ENCODE data around the gene PDGFC.

PDGFC gene

GRCh38 chr4:156992943-156993342 lies 21.3 kb upstream of the PDGFC start:
- no peaks in the 10 kb centered on the region for H3K4me1 ChIP-seq (ENCODE audit: insufficient read depth, low read length)

DNA sequence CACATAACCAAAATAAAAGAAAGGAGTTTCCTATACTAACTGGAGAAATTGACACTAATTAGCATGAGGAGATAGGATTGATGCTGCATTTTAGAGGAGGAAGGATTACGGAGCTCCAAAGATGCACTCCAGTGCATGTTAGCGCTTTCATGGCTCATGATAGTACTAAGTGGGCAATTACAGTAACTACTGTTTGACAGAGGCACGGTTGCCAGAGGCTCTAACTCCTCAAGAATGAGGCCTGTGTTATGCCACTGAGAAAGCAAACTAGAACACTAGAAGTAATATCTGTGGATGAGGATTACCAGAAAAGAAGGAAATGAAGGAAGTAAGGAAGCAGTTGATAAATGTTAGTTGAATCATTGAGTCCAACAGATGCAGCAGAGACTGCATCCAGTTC lies 19.6 kb upstream of the PDGFC start:
- Histone ChIP-seq H3K4me1 (ENCODE audit: insufficient read depth, low read length) (no peaks in the 10 kb centered on the region), H3K9ac (ENCODE audit: low read depth, low read length) (no peak overlapping the region), H3K9me3 (ENCODE audit: control insufficient read depth, insufficient read depth, low read length) (peaks cover 13% of the 10 kb centered on the region; the same call in 1 of the 2 replicates), H3K36me3 (ENCODE audit: insufficient read depth, low read length) (no peaks in the 10 kb centered on the region)

More at GRCh38 chr4:156992943-156993342, 21.3 kb upstream of the PDGFC start:
- H3K9me3 ChIP-seq (ENCODE audit: control insufficient read depth, insufficient read depth, low read length), result peaks cover 20% of the 10 kb centered on the region
- no peaks in the 10 kb centered on the region for H3K36me3 ChIP-seq (ENCODE audit: insufficient read depth, low read length)
- H3K9ac ChIP-seq (ENCODE audit: low read depth, low read length), result no peak overlapping the region

DNA sequence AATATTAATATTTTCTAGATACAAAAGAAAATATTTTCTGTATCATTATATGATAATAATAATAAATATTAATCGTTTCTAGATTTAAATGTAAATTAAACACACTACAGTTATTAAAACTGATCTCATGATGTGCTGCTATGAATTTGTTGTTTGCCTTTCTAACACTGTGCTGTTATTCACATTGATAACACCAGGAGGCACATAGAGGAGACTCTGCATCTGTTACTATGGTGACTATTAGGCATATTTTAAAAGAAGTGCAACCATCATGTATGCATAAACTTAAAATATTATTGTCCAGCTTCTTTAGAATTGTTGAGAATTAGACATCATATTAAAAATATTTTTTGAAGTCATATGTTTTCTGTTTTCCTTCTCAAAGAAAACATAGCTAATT lies 11.8 kb upstream of the PDGFC start:
- H3K36me3 ChIP-seq (ENCODE audit: insufficient read depth, low read length), result no peaks in the 10 kb centered on the region
- 0 out of 2 replicates have a peak, but pooled peaks cover under 1% of the 10 kb centered on the region for H3K9me3 ChIP-seq (ENCODE audit: control insufficient read depth, insufficient read depth, low read length)
- H3K9ac ChIP-seq (ENCODE audit: low read depth, low read length), result no peak overlapping the region

DNA sequence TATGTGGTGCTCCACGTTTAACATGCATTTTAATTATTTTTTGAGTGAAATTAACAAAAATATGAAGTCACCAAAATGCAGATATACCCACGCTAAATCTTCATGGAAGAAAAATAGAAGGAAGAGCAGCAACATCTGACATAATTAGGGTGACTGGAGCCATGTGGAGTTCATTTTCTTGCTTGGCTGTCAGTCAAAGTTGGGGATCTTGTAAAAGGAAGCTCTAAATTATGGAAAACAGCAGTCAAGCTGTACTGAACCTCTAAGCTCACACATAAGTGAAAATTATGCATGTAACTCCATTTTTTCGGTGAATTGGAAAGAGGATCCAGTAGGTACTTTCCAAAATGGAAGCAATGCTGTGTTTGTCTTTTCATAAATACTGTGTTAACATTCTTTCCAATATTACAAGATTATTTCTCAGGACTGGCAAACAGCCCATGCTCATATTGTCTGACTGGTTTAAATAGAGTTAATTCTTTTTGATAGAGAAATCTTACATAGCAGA lies 9.7 kb upstream of the PDGFC start:
- H3K9me3 ChIP-seq (ENCODE audit: control insufficient read depth, insufficient read depth, low read length), result no peaks in the 10 kb centered on the region
- H3K36me3 ChIP-seq (ENCODE audit: insufficient read depth, low read length), result no peaks in the 10 kb centered on the region
- H3K4me1 ChIP-seq (ENCODE audit: insufficient read depth, low read length), result 0 out of 2 replicates have a peak, but pooled peaks cover 8% of the 10 kb centered on the region
- no peak overlapping the region for H3K9ac ChIP-seq (ENCODE audit: low read depth, low read length)

More for the DNA sequence above, 11.8 kb upstream of the PDGFC start:
- no peaks in the 10 kb centered on the region for H3K4me1 ChIP-seq (ENCODE audit: insufficient read depth, low read length)

DNA sequence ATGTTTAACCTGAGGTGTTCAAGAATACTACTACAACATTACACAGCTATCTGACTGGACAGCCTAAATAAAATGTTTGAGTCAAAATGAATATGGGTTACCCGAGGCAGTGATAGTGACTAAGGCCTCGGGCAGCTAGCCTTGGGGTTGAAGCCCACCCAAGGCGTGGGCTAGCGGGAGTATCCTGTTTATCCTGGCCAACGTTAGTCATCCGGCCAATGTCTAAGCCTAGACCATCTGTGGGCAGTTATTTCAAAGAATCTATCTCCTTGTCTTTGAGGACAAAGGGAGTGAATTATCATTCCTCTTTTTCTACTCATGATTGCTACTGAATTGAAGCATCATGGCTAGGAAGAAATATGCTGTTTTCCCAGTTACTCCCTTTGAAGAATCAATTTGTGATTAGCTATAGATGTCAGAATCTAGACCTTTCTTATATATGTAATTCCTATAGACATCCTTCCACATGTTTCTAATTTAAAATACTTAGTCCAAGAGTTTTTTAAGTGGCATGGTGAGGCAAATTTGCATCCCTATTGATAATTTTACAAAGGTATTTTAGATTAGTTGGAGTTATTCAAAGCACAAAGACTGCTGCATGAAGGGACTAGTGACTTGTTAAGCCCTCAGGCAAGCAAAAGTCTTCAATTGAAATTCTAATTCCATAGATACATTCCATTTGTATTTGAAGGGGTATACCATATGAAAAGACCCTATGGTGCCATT lies 6.0 kb upstream of the PDGFC start:
- Histone ChIP-seq H3K9ac (ENCODE audit: low read depth, low read length) (no peak overlapping the region), H3K4me1 (ENCODE audit: insufficient read depth, low read length) (peaks cover 10% of the 10 kb centered on the region), H3K9me3 (ENCODE audit: control insufficient read depth, insufficient read depth, low read length) (no peaks in the 10 kb centered on the region), H3K36me3 (ENCODE audit: insufficient read depth, low read length) (no peaks in the 10 kb centered on the region)

DNA sequence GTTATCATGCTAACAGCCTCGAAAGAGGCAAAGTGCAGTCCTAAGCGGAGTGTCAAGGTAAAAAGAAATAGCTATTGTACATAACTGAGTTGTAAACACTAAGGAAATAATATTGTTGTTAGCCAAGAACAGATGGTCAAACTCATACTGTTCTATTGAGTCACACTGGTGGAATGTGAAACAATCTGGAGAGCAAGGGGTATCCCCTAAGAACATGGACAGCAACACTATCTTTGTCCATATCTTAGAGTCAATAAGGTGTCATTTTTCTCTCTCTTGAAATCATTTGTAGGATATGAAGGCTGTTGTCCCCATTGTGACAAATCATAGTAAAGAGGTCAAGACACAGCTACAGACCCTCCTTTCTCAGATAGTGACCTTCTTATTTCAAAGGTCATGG lies 4.5 kb upstream of the PDGFC start:
- no peaks in the 10 kb centered on the region for H3K9me3 ChIP-seq (ENCODE audit: control insufficient read depth, insufficient read depth, low read length)
- H3K4me1 ChIP-seq (ENCODE audit: insufficient read depth, low read length), result peaks cover 15% of the 10 kb centered on the region
- H3K9ac ChIP-seq (ENCODE audit: low read depth, low read length), result no peak overlapping the region
- no peaks in the 10 kb centered on the region for H3K36me3 ChIP-seq (ENCODE audit: insufficient read depth, low read length)

DNA sequence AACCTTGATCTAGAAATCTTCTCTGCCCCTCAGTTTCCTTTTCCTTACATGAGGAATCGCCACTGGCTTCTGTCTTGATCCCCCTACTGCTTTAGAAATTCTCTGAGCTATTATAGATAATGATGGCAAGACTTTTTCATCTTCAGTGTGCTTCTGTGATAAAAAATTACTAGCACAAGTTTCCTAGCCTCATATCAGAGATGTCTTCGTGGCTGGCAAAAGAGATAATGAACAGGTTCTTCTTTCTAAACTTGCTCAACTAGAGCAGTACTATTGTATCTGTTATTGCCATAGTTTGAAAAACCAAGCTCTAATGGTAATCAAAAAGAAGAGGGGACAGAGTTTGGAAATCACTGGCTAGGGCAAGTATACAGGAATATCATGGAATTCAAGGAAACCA lies 4.1 kb upstream of the PDGFC start:
- Histone ChIP-seq H3K4me1 (ENCODE audit: insufficient read depth, low read length) (peaks cover 15% of the 10 kb centered on the region), H3K9ac (ENCODE audit: low read depth, low read length) (no peak overlapping the region), H3K9me3 (ENCODE audit: control insufficient read depth, insufficient read depth, low read length) (no peaks in the 10 kb centered on the region), H3K36me3 (ENCODE audit: insufficient read depth, low read length) (no peaks in the 10 kb centered on the region)

GRCh38 chr4:156974264-156974663 lies 2.7 kb upstream of the PDGFC start:
- H3K9me3 ChIP-seq (ENCODE audit: control insufficient read depth, insufficient read depth, low read length), result no peaks in the 10 kb centered on the region
- peaks cover 15% of the 10 kb centered on the region for H3K4me1 ChIP-seq (ENCODE audit: insufficient read depth, low read length)
- H3K9ac ChIP-seq (ENCODE audit: low read depth, low read length), result no peak overlapping the region
- no peaks in the 10 kb centered on the region for H3K36me3 ChIP-seq (ENCODE audit: insufficient read depth, low read length)

GRCh38 chr4:156972379-156973015 lies 898 bp upstream of the PDGFC start:
- H3K9me3 ChIP-seq (ENCODE audit: control insufficient read depth, insufficient read depth, low read length), result no peaks in the 10 kb centered on the region
- peaks cover 14% of the 10 kb centered on the region for H3K4me1 ChIP-seq (ENCODE audit: insufficient read depth, low read length)
- peak overlapping the region; percentile 79; the same call in 1 of the 2 replicates for H3K9ac ChIP-seq (ENCODE audit: low read depth, low read length)

DNA sequence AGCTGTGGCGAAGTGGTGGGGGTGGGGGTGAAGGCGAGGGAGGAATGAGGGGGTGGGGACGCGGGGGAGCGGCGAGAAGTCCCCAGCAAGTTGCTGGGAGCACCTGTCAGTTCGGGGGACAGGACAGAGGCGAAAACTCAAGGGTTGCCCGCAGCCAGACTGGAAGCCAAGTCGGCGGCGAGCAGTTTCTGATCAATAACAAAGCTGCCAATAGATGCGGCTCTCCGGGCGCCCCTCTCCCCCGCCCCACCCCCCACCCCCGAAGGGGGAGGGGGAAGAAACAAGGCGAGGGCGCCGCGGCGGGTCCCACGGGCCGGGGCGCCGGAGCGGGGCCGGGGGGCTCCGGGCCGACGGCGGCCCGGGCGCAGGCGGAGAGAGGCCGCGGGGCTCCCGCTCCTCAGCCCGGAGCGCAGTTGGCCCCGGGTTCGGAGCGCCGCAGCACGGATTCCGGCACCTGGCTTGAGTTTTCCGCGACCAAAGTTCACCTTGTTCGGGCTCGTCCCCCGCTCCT lies 379 bp downstream of the PDGFC start:
- no peaks in the 10 kb centered on the region for H3K36me3 ChIP-seq (ENCODE audit: insufficient read depth, low read length)
- H3K9ac ChIP-seq (ENCODE audit: low read depth, low read length), result peak overlapping the region; percentile 79
- no peaks in the 10 kb centered on the region for H3K9me3 ChIP-seq (ENCODE audit: control insufficient read depth, insufficient read depth, low read length)
- peaks cover 11% of the 10 kb centered on the region for H3K4me1 ChIP-seq (ENCODE audit: insufficient read depth, low read length)

More at GRCh38 chr4:156972379-156973015, 898 bp upstream of the PDGFC start:
- H3K36me3 ChIP-seq (ENCODE audit: insufficient read depth, low read length), result no peaks in the 10 kb centered on the region

DNA sequence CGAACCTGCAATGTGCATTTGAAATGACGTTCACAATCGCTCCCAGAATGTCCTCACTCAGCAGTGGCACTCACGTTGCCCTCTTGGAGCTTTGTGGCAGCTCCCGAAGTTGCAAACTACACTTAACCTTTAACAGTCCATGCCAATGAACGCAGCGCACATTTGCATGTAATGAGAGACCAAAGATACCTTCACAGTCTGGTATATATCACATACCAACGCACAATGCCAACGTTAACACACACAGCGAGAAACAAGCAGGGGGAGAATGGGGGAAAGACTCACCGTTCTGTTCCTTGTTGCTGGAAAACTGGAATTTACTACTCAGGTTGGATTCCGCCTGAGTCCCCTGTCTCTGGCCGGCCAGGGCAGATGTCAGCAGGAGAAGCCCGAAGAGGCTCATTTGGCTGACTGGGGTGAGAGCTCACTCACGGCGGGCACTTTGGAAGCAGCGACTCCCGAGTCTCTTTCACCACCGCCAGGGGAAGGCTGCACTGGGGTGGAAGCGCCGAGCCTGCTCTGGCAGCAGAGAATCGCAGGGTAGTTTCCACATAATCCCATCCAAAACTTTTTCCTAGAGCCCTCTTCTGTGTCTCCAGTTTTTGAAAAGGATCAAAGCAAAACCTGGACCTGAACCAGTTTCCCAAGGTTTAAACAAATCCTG lies 966 bp downstream of the PDGFC start:
- Histone ChIP-seq H3K4me1 (ENCODE audit: insufficient read depth, low read length) (peaks cover 11% of the 10 kb centered on the region), H3K36me3 (ENCODE audit: insufficient read depth, low read length) (no peaks in the 10 kb centered on the region), H3K9ac (ENCODE audit: low read depth, low read length) (peak overlapping the region; percentile 48; the same call in 1 of the 2 replicates), H3K9me3 (ENCODE audit: control insufficient read depth, insufficient read depth, low read length) (no peaks in the 10 kb centered on the region)

DNA sequence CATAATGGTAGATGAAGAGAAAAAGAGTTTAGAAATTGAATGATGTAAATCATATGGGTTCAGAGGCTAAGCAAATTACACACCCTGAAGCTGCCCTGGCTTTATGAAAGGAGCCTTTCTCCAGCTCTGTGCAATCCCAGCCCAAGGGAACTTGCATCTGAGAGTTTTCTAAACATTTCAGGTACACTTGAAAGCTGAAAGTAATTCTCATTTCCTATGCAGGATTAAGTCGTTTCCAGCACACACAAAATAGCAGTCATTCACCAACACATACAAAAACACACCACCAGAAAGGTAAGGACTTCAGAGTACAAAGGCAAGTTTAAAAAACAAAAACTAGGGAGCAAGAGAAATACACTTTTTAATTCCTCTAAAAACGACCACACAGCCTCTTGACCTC lies 1.7 kb downstream of the PDGFC start:
- Histone ChIP-seq H3K9ac (ENCODE audit: low read depth, low read length) (peak overlapping the region; percentile 48; the same call in 1 of the 2 replicates), H3K9me3 (ENCODE audit: control insufficient read depth, insufficient read depth, low read length) (no peaks in the 10 kb centered on the region), H3K4me1 (ENCODE audit: insufficient read depth, low read length) (peaks cover 11% of the 10 kb centered on the region), H3K36me3 (ENCODE audit: insufficient read depth, low read length) (no peaks in the 10 kb centered on the region)

- H3K4me1 ChIP-seq (ENCODE audit: insufficient read depth, low read length), result peaks cover 11% of the 10 kb centered on the region
- H3K36me3 ChIP-seq (ENCODE audit: insufficient read depth, low read length), result no peaks in the 10 kb centered on the region
- no peaks in the 10 kb centered on the region for H3K9me3 ChIP-seq (ENCODE audit: control insufficient read depth, insufficient read depth, low read length)
- no peak overlapping the region for H3K9ac ChIP-seq (ENCODE audit: low read depth, low read length)
Observed at GRCh38 chr4:156969101-156969500, 2.5 kb downstream of the PDGFC start.

GRCh38 chr4:156968479-156968984 lies 3.1 kb downstream of the PDGFC start:
- H3K36me3 ChIP-seq (ENCODE audit: insufficient read depth, low read length), result no peaks in the 10 kb centered on the region
- no peak overlapping the region for H3K9ac ChIP-seq (ENCODE audit: low read depth, low read length)
- no peaks in the 10 kb centered on the region for H3K9me3 ChIP-seq (ENCODE audit: control insufficient read depth, insufficient read depth, low read length)
- H3K4me1 ChIP-seq (ENCODE audit: insufficient read depth, low read length), result peaks cover 11% of the 10 kb centered on the region
